WI38 (cell line): ENCODE measurements around the gene STK11IP.
A peak's percentile ranks its signal among the peaks of the same experiment; 100 is the strongest.

Experiments
- H3K4me3 ChIP-seq: 2 replicates; pipeline ENCODE4 v1.5.1; 2011; ENCODE audit warnings: low read depth, mild to moderate bottlenecking, control low read depth, low read length
- CTCF ChIP-seq: IDR thresholded peaks from 2 replicates; pipeline ENCODE4 v1.5.1; 2012; ENCODE audit warnings: low read depth, mild to moderate bottlenecking, control low read depth, low read length

Gene STK11IP

GRCh38 chr2:219570194-219570923 lies 27.3 kb upstream of the STK11IP start:
- TF ChIP-seq CTCF = no peak
- peak overlapping the region; percentile 63 for H3K4me3 ChIP-seq

- TF ChIP-seq CTCF = no peak
- peak overlapping the region; percentile 63 for H3K4me3 ChIP-seq
Observed at GRCh38 chr2:219570924-219571310, 26.7 kb upstream of the STK11IP start.

GRCh38 chr2:219571311-219572236 lies 26.1 kb upstream of the STK11IP start, which contains the start of gene OBSL1:
Gene OBSL1, minus strand, starts transcription at chr2:219571539. Its CDS starts 307 bp downstream, at chr2:219571232.
- peak within 1 kb of the TSS; percentile 63 for H3K4me3 ChIP-seq
- TF ChIP-seq CTCF = no peak

- H3K4me3 ChIP-seq = peak within 1 kb of the TSS; percentile 63
- no peak for TF ChIP-seq CTCF
Observed at GRCh38 chr2:219572237-219573001, 25.2 kb upstream of the STK11IP start, which contains the start of gene INHA. Gene INHA, plus strand, starts transcription at chr2:219572310. Its CDS starts 65 bp downstream, at chr2:219572375.

GRCh38 chr2:219573166-219573565 lies 24.5 kb upstream of the STK11IP start:
- H3K4me3 ChIP-seq = no peak overlapping the region
- no peak for TF ChIP-seq CTCF

- TF ChIP-seq CTCF = no peak
- no peak overlapping the region for H3K4me3 ChIP-seq
Observed at GRCh38 chr2:219574484-219575311, 23.0 kb upstream of the STK11IP start.
